H1 (cell line): ENCODE data around the gene CCT6B. TPM values are rescaled to one million over a fixed set of nuclear protein-coding genes. Genes with fewer than 3 reads are reported as not detected.

ENCODE experiments used
- CREB1 ChIP-seq: IDR thresholded peaks from 2 replicates; pipeline ENCODE4 v1.6.1; 2012; ENCODE audit warnings: inconsistent platforms
- FOSL1 ChIP-seq: IDR thresholded peaks from 2 replicates; pipeline ENCODE4 v1.6.1; 2011; ENCODE audit warnings: mild to moderate bottlenecking, low read depth, low read length, moderate library complexity; ENCODE audit not compliant: insufficient read depth
- JUND ChIP-seq: IDR thresholded peaks from 2 replicates; pipeline ENCODE4 v1.6.1; 2011; ENCODE audit warnings: mild to moderate bottlenecking, improper control_type of control experiment, low read length
- RBBP5 ChIP-seq: IDR thresholded peaks from 2 replicates; pipeline ENCODE4 v1.7.1; 2012; ENCODE audit warnings: low read depth, mild to moderate bottlenecking, inconsistent platforms, low read length, moderate library complexity, borderline replicate concordance
- SIN3A ChIP-seq, 2 experiments: IDR thresholded peaks in 1 of 2; conservative IDR thresholded peaks in 1 of 2; 2 replicates each; pipeline ENCODE4 v1.6.1; 2011 to 2012; ENCODE audit warnings: low read length in 2 of 2, improper control_type of control experiment in 1 of 2, low read depth in 1 of 2, mild to moderate bottlenecking in 1 of 2
- polyA plus RNA-seq, 7 experiments: library from polyadenylated mRNA; depleted of rRNA in 3 of 7; stranded (reverse) in 5 of 7; unstranded in 2 of 7; fragments of >200 nt in 5 of 7; fragments of 200-250 nt in 2 of 7; gene quantifications; 1 replicate in 5 of 7; 2 replicates in 1 of 7; 4 replicates in 1 of 7; pipeline versions ENCODE4 v1.2.1 to v1.2.3, GENCODE V29; 2011 to 2013; ENCODE audit warnings: missing spikeins in 2 of 7, mixed read lengths in 2 of 7
- total RNA-seq: library from RNA; stranded (reverse); fragmentation: NEBNext Ultra II Directional; extraction: Animal tissue kit (Norgen Biotek cat#: 25700); gene quantifications from 2 replicates; pipeline ENCODE4 v1.2.1, GENCODE V29; 2021
- TF ChIP-seq, protein P1 (sequence below): fragments of 300-600 bp; sonication (generic); IDR thresholded peaks from 2 replicates; pipeline ENCODE4 v1.7.1; 2012; ENCODE audit warnings: low read length, moderate library complexity, mild to moderate bottlenecking, inconsistent platforms; ENCODE audit not compliant: insufficient replicate concordance

CCT6B gene
- total and polyA plus RNA-seq, 2 of the 8 experiments (the other 6 are each of a cell fraction or from before 2014, with no cell fraction given): 0.67 to 1.3 TPM

DNA sequence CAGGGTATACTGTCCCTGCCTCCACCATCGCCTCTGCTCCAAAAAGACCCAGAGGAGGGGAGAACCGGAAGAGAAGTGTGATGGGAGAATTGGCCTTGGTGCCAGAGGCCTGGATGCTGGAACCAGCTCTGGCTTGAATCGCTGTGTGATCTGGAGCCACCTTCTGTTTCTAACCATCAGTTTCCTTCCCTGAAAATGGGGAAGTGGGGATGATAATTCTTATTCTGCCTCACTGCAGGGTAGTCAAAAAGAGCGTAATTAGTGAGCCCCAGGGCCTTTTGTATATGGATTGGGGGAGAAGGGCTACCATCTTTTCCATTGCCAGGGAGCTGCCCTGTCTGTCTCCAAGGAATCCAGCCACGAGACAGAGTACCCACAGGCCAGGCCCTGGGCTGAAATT is 52.2 kb downstream of the CCT6B start (continued):
- TF ChIP-seq, protein P1, sequence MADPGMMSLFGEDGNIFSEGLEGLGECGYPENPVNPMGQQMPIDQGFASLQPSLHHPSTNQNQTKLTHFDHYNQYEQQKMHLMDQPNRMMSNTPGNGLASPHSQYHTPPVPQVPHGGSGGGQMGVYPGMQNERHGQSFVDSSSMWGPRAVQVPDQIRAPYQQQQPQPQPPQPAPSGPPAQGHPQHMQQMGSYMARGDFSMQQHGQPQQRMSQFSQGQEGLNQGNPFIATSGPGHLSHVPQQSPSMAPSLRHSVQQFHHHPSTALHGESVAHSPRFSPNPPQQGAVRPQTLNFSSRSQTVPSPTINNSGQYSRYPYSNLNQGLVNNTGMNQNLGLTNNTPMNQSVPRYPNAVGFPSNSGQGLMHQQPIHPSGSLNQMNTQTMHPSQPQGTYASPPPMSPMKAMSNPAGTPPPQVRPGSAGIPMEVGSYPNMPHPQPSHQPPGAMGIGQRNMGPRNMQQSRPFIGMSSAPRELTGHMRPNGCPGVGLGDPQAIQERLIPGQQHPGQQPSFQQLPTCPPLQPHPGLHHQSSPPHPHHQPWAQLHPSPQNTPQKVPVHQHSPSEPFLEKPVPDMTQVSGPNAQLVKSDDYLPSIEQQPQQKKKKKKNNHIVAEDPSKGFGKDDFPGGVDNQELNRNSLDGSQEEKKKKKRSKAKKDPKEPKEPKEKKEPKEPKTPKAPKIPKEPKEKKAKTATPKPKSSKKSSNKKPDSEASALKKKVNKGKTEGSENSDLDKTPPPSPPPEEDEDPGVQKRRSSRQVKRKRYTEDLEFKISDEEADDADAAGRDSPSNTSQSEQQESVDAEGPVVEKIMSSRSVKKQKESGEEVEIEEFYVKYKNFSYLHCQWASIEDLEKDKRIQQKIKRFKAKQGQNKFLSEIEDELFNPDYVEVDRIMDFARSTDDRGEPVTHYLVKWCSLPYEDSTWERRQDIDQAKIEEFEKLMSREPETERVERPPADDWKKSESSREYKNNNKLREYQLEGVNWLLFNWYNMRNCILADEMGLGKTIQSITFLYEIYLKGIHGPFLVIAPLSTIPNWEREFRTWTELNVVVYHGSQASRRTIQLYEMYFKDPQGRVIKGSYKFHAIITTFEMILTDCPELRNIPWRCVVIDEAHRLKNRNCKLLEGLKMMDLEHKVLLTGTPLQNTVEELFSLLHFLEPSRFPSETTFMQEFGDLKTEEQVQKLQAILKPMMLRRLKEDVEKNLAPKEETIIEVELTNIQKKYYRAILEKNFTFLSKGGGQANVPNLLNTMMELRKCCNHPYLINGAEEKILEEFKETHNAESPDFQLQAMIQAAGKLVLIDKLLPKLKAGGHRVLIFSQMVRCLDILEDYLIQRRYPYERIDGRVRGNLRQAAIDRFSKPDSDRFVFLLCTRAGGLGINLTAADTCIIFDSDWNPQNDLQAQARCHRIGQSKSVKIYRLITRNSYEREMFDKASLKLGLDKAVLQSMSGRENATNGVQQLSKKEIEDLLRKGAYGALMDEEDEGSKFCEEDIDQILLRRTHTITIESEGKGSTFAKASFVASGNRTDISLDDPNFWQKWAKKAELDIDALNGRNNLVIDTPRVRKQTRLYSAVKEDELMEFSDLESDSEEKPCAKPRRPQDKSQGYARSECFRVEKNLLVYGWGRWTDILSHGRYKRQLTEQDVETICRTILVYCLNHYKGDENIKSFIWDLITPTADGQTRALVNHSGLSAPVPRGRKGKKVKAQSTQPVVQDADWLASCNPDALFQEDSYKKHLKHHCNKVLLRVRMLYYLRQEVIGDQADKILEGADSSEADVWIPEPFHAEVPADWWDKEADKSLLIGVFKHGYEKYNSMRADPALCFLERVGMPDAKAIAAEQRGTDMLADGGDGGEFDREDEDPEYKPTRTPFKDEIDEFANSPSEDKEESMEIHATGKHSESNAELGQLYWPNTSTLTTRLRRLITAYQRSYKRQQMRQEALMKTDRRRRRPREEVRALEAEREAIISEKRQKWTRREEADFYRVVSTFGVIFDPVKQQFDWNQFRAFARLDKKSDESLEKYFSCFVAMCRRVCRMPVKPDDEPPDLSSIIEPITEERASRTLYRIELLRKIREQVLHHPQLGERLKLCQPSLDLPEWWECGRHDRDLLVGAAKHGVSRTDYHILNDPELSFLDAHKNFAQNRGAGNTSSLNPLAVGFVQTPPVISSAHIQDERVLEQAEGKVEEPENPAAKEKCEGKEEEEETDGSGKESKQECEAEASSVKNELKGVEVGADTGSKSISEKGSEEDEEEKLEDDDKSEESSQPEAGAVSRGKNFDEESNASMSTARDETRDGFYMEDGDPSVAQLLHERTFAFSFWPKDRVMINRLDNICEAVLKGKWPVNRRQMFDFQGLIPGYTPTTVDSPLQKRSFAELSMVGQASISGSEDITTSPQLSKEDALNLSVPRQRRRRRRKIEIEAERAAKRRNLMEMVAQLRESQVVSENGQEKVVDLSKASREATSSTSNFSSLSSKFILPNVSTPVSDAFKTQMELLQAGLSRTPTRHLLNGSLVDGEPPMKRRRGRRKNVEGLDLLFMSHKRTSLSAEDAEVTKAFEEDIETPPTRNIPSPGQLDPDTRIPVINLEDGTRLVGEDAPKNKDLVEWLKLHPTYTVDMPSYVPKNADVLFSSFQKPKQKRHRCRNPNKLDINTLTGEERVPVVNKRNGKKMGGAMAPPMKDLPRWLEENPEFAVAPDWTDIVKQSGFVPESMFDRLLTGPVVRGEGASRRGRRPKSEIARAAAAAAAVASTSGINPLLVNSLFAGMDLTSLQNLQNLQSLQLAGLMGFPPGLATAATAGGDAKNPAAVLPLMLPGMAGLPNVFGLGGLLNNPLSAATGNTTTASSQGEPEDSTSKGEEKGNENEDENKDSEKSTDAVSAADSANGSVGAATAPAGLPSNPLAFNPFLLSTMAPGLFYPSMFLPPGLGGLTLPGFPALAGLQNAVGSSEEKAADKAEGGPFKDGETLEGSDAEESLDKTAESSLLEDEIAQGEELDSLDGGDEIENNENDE: no peak
- TF ChIP-seq RBBP5 (no peak), JUND (no peak), CREB1 (no peak), FOSL1 (no peak), SIN3A (conservative IDR thresholded peaks at IDR 0.05 in 1 of 2, IDR thresholded peaks at IDR 0.05 in 1 of 2; ENCODE audit: low read depth in 1 of 2, low read length in 2 of 2) (no peak)
